Loucy (cell line): ENCODE measurements around the gene YTHDF1.

Experiments used
- H2AFZ ChIP-seq: fragments of 200-600 bp; sonication (generic); 2 replicates; pipeline ENCODE4 v1.6.0; 2016; ENCODE audit warnings: antibody characterized with exemption, mild to moderate bottlenecking, low read length, moderate library complexity
- H3F3A ChIP-seq: fragments of 200-600 bp; 2 replicates; pipeline ENCODE4 v1.6.0; 2016; ENCODE audit warnings: antibody characterized with exemption, low read depth, mild to moderate bottlenecking
- H3K27me3 ChIP-seq: fragments of 200-600 bp; sonication (generic); 2 replicates; pipeline ENCODE4 v1.6.1; 2014; ENCODE audit warnings: low read length, mild to moderate bottlenecking; ENCODE audit not compliant: insufficient read depth, poor library complexity, severe bottlenecking
- H3K36me3 ChIP-seq: fragments of 200-600 bp; sonication (generic); 2 replicates; pipeline ENCODE4 v1.6.1; 2016; ENCODE audit warnings: low read length; ENCODE audit not compliant: insufficient read depth
- H3K4me1 ChIP-seq: fragments of 200-600 bp; sonication (generic); 2 replicates; pipeline ENCODE4 v1.5.1; 2014; ENCODE audit warnings: low read length, mild to moderate bottlenecking; ENCODE audit not compliant: insufficient read depth, poor library complexity, severe bottlenecking
- H3K4me2 ChIP-seq: fragments of 200-600 bp; sonication (generic); 2 replicates; pipeline ENCODE4 v1.6.0; 2014; ENCODE audit warnings: antibody characterized with exemption, low read length, low read depth, mild to moderate bottlenecking; ENCODE audit not compliant: poor library complexity, severe bottlenecking
- H3K4me3 ChIP-seq: fragments of 200-600 bp; sonication (generic); 2 replicates; pipeline ENCODE4 v1.5.1; 2014; ENCODE audit warnings: low read length, mild to moderate bottlenecking, mixed read lengths; ENCODE audit not compliant: poor library complexity, severe bottlenecking
- H3K79me2 ChIP-seq: fragments of 200-600 bp; sonication (generic); 2 replicates; pipeline ENCODE4 v1.6.1; 2014; ENCODE audit warnings: low read length; ENCODE audit not compliant: insufficient read depth
- H3K9ac ChIP-seq: fragments of 200-600 bp; sonication (generic); 2 replicates; pipeline ENCODE4 v1.6.0; 2014; ENCODE audit warnings: mild to moderate bottlenecking, low read depth, low read length, moderate library complexity; ENCODE audit not compliant: poor library complexity, severe bottlenecking
- H3K9me2 ChIP-seq: fragments of 200-600 bp; sonication (generic); replicated peaks from 2 replicates; pipeline ENCODE4 v1.6.1; 2016; ENCODE audit warnings: low read depth, low read length, mixed read lengths
- H3K9me3 ChIP-seq: fragments of 200-600 bp; sonication (generic); 2 replicates; pipeline ENCODE4 v1.6.1; 2014; ENCODE audit warnings: mild to moderate bottlenecking, antibody characterized with exemption, low read length, low read depth; ENCODE audit not compliant: insufficient read depth
- H4K20me1 ChIP-seq: fragments of 200-600 bp; sonication (generic); 2 replicates; pipeline ENCODE4 v1.6.0; 2014; ENCODE audit warnings: antibody characterized with exemption, low read length, mild to moderate bottlenecking; ENCODE audit not compliant: insufficient read depth, poor library complexity, severe bottlenecking
- CTCF ChIP-seq: fragments of 200-600 bp; sonication (generic); conservative IDR thresholded peaks from 2 replicates; pipeline ENCODE4 v1.5.1; 2014; ENCODE audit warnings: mild to moderate bottlenecking, antibody characterized with exemption, low read length
- EZH2phosphoT487 ChIP-seq: fragments of 200-600 bp; IDR thresholded peaks from 2 replicates; pipeline ENCODE4 v1.6.1; 2018; ENCODE audit warnings: antibody characterized with exemption, mild to moderate bottlenecking, moderate library complexity, borderline replicate concordance

Gene YTHDF1

GRCh38 chr20:63249891-63250290 lies 34.0 kb upstream of the YTHDF1 start:
- H3K36me3 ChIP-seq = no peaks in the 10 kb centered on the region
- no peak for TF ChIP-seq CTCF
- no peak for TF ChIP-seq EZH2phosphoT487
- H3K9ac ChIP-seq = no peak overlapping the region
- H3K27me3 ChIP-seq = no peaks in the 10 kb centered on the region
- no peak overlapping the region for H3K4me3 ChIP-seq
- H3K79me2 ChIP-seq = no peaks in the 10 kb centered on the region
- H3K4me2 ChIP-seq = no peak overlapping the region
- H3F3A ChIP-seq = no peaks in the 10 kb centered on the region
- no peaks in the 10 kb centered on the region for H3K4me1 ChIP-seq
- H2AFZ ChIP-seq = no peak overlapping the region
- H3K9me2 ChIP-seq = no peaks in the 10 kb centered on the region
- H4K20me1 ChIP-seq = no peaks in the 10 kb centered on the region
- H3K9me3 ChIP-seq = no peaks in the 10 kb centered on the region

DNA sequence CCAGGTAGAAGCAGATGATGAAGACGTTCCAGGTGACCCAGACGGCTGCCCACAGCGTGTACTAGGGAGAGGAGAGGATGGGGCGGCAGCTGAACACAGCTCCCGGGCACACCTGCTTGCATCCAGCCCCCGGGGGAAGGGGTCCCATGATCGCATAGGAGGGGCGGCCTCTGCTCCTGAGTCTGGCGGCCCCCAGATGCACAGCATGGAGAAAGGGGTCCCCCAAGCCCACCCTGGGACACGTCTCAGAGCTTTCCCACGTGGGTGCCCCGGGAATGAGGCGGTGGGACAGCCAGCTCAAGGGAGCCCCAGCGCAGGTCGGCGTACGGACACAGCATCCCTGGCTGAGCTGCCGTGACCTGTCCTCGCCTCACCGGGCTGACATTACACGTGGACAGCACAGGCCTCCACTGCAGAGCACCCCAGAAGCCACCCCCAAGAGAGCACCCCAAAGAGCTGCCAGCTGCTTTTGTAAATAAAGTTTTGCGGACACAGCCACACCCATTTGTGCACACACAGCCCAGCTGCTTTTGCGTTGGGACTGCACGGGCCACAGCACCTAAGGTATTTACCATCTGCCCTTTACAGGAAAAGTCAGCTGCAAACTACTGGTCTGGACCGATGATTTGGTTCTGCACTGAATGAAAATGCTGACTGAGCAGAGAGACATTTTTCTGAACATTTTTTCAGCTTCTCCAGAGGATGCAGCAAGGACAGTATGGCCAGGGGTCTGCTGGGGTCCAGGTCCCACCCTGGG lies 33.1 kb upstream of the YTHDF1 start:
- Histone ChIP-seq H3K4me2 (no peak overlapping the region), H3K79me2 (no peaks in the 10 kb centered on the region), H4K20me1 (no peaks in the 10 kb centered on the region), H3K36me3 (no peaks in the 10 kb centered on the region), H3K9ac (no peak overlapping the region), H3K9me3 (no peaks in the 10 kb centered on the region), H2AFZ (no peak overlapping the region), H3K9me2 (no peaks in the 10 kb centered on the region), H3F3A (no peaks in the 10 kb centered on the region), H3K4me1 (no peaks in the 10 kb centered on the region), H3K27me3 (no peaks in the 10 kb centered on the region), H3K4me3 (no peak overlapping the region)
- no peak for TF ChIP-seq EZH2phosphoT487
- TF ChIP-seq CTCF = no peak

DNA sequence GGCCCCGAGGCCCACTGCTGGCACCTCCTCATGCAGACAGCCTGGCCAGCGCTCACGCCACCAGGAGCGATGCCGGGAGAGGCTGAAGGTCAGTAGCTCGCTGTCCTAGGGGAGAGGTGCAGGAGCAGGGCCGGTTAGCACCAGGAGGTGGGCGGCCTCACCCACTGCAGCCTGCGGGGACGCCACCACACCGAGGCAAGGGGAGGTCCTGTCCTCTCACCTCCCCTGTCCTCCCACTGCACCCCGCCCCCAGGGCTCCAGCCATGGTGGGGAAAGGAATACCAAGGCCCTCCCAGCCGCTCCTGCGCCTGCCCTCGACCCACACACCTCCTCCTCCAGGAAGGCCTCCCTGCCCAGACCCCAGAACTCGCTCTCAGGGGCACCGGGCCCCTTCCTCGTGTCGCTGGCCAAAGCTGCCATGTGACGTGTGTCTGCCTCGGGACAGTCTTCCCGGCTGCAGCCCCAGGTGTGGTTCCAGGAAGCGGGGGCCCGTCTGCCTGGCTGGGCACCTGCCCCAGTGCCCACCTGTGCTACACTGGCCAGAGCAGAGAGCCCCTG lies 31.8 kb upstream of the YTHDF1 start:
- H3K4me2 ChIP-seq = no peak overlapping the region
- H3K9me3 ChIP-seq = no peaks in the 10 kb centered on the region
- H3K9ac ChIP-seq = no peak overlapping the region

More for the DNA sequence above, 31.8 kb upstream of the YTHDF1 start:
- no peak for TF ChIP-seq CTCF
- TF ChIP-seq EZH2phosphoT487 = no peak
- H3K9me2 ChIP-seq = no peaks in the 10 kb centered on the region
- H2AFZ ChIP-seq = no peak overlapping the region
- H3K79me2 ChIP-seq = no peaks in the 10 kb centered on the region
- no peaks in the 10 kb centered on the region for H4K20me1 ChIP-seq
- no peaks in the 10 kb centered on the region for H3K4me1 ChIP-seq
- H3K4me3 ChIP-seq = no peak overlapping the region
- H3K27me3 ChIP-seq = no peaks in the 10 kb centered on the region
- no peaks in the 10 kb centered on the region for H3F3A ChIP-seq
- H3K36me3 ChIP-seq = no peaks in the 10 kb centered on the region
